Ectodermal cell (in vitro differentiated cells): ENCODE data around the gene SEC14L6.

Experiments used
- H3K27ac ChIP-seq: 2 replicates; pipeline ENCODE4 v1.7.0; 2013; ENCODE audit warnings: mild to moderate bottlenecking, low read depth, low read length; ENCODE audit not compliant: insufficient read depth, poor library complexity, severe bottlenecking
- H3K27me3 ChIP-seq: 2 replicates; pipeline ENCODE4 v1.7.0; 2013; ENCODE audit warnings: mild to moderate bottlenecking, low read length; ENCODE audit not compliant: insufficient read depth, control insufficient read depth, poor library complexity, severe bottlenecking
- H3K36me3 ChIP-seq: one replicate; pipeline ENCODE4 v1.7.0; 2013; ENCODE audit warnings: low read length; ENCODE audit not compliant: control insufficient read depth, insufficient read depth
- H3K4me1 ChIP-seq: one replicate; pipeline ENCODE4 v1.7.0; 2013; ENCODE audit warnings: low read length; ENCODE audit not compliant: control insufficient read depth, insufficient read depth
- H3K4me3 ChIP-seq: 2 replicates; pipeline ENCODE4 v1.7.0; 2013; ENCODE audit warnings: low read depth, low read length, control low read depth; ENCODE audit not compliant: insufficient read depth
- H3K9me3 ChIP-seq: 2 replicates; pipeline ENCODE4 v1.7.0; 2013; ENCODE audit warnings: mild to moderate bottlenecking, low read length, moderate library complexity; ENCODE audit not compliant: control insufficient read depth
- WGBS, 2 experiments: methylation state at CpG; one replicate each; pipeline ENCODE4 v1.1.7; 2013; ENCODE audit warnings: missing lambda C conversion rate in 2 of 2; 5-methylcytosine and 5-hydroxymethylcytosine counted together

The SEC14L6 gene

GRCh38 chr22:30516273-30516672, 30.3 kb downstream of the SEC14L6 start:
- Histone ChIP-seq H3K27ac (no peak overlapping the region), H3K27me3 (no peaks in the 10 kb centered on the region), H3K36me3 (no peaks in the 10 kb centered on the region), H3K4me3 (no peak overlapping the region), H3K4me1 (no peaks in the 10 kb centered on the region), H3K9me3 (no peaks in the 10 kb centered on the region)
- WGBS, 2 experiments: 95 to 96% methylated on average over 5 to 6 of the region's 6 CpGs

- H3K27me3 ChIP-seq: no peaks in the 10 kb centered on the region
- WGBS, 2 experiments: 75 to 82% methylated on average over 4 of the region's 4 CpGs
- H3K4me3 ChIP-seq: no peak overlapping the region
- no peaks in the 10 kb centered on the region for H3K9me3 ChIP-seq
- H3K4me1 ChIP-seq: no peaks in the 10 kb centered on the region
- no peaks in the 10 kb centered on the region for H3K36me3 ChIP-seq
- no peak overlapping the region for H3K27ac ChIP-seq
These were observed 32.3 kb downstream of the SEC14L6 start for GRCh38 chr22:30514252-30514651.

- H3K4me1 ChIP-seq: no peaks in the 10 kb centered on the region
- H3K9me3 ChIP-seq: no peaks in the 10 kb centered on the region
- no peak overlapping the region for H3K27ac ChIP-seq
- no peaks in the 10 kb centered on the region for H3K27me3 ChIP-seq
- H3K36me3 ChIP-seq: no peaks in the 10 kb centered on the region
- WGBS, 2 experiments: 92 to 93% methylated on average over 6 of the region's 6 CpGs
- no peak overlapping the region for H3K4me3 ChIP-seq
These were observed 33.1 kb downstream of the SEC14L6 start for GRCh38 chr22:30513462-30513861.

DNA sequence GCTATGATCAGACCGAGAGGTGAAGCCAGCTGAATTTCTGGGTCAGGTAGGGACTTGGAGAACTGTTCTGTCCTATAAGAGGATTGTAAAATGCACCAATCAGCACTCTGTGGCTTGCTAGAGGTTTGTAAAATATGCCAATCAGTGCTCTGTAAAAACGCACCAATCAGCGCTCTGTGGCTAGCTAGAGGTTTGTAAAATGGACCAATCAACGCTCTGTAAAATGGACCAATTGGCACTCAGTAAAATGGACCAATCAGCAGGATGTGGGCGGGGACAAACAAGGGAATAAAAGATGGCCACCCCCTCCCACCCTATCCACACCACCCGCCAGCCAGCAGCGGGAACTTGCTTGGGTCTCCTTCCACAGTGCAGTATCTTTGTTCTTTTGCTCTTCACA, 34.6 kb downstream of the SEC14L6 start:
- Histone ChIP-seq H3K27ac (no peak overlapping the region), H3K27me3 (no peaks in the 10 kb centered on the region), H3K9me3 (no peaks in the 10 kb centered on the region), H3K36me3 (no peaks in the 10 kb centered on the region), H3K4me3 (no peak overlapping the region), H3K4me1 (no peaks in the 10 kb centered on the region)
- 91 to 93% methylated on average over 7 of the region's 7 CpGs for WGBS, 2 experiments

DNA sequence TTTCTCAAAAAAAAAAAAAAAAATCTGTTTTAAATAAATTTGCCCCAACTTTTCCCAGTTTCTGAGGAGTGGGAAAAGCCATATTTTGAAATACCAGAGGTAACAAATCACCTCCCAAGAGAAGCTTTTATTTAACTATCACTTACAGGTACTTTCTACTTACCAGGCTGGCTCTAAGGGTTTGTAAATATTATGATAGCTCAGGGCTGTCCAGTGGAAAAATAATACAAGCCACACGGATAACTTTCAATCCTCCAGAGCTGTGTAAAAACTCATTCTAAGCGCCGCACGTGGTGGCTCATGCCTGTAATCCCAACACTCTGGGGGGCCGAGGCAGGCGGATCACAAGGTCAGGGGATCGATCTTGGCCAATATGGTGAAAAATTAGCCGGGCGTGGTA, 35.4 kb downstream of the SEC14L6 start:
- Histone ChIP-seq H3K4me3 (no peak overlapping the region), H3K4me1 (no peaks in the 10 kb centered on the region), H3K36me3 (no peaks in the 10 kb centered on the region), H3K27me3 (no peaks in the 10 kb centered on the region), H3K27ac (no peak overlapping the region), H3K9me3 (no peaks in the 10 kb centered on the region)
- 93 to 94% methylated on average over 9 of the region's 9 CpGs for WGBS, 2 experiments

DNA sequence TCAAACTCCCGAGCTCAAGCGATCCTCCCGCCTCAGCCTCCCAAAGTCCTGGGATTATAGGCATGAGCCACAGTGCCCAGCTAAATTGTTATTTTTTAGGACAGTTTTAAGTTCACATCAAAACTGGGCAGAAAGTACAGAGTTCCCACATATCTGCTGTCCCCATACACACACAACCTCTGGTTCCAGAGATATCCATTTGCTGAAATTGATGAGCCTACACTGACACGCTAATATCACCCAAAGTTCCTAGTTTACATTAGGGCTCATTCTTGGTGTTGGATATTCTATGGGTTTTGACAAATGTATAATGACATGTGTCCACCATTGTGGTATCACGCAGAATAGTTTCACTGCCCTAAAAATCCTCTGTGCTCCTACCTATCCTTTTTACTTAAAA, 38.3 kb downstream of the SEC14L6 start:
- Histone ChIP-seq H3K4me1 (no peaks in the 10 kb centered on the region), H3K9me3 (no peaks in the 10 kb centered on the region), H3K36me3 (no peaks in the 10 kb centered on the region), H3K4me3 (no peak overlapping the region), H3K27ac (no peak overlapping the region), H3K27me3 (no peaks in the 10 kb centered on the region)
- WGBS, 2 experiments: 71 to 82% methylated on average over 5 of the region's 5 CpGs

GRCh38 chr22:30507670-30508069, 38.9 kb downstream of the SEC14L6 start:
- Histone ChIP-seq H3K9me3 (no peaks in the 10 kb centered on the region), H3K27ac (no peak overlapping the region), H3K4me1 (no peaks in the 10 kb centered on the region), H3K27me3 (no peaks in the 10 kb centered on the region), H3K36me3 (no peaks in the 10 kb centered on the region), H3K4me3 (no peak overlapping the region)
- 94 to 96% methylated on average over 2 to 3 of the region's 4 CpGs for WGBS, 2 experiments

DNA sequence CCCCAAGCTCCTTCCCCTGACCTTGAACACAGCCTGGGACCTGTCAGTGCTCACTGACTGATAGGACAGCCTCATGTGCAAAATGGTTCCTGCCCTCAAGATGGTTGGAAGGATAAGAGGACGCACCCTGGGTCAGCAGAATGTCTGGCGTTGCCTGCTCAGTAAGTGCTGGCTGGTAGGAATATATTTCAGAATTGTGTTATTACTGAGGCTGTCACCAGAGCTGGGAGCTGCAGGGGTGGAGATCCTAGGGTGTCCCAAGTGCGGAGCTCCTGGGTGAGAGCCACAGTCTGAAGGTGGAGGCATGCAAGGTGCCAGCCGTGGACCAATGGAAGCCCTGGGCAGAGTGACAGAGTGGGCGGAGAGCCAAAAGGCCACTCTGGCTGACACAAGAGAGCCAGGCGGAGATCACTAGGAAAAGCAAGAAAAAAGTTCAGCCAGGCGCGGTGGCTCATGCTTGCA, 40.0 kb downstream of the SEC14L6 start:
- H3K4me1 ChIP-seq: no peaks in the 10 kb centered on the region
- H3K9me3 ChIP-seq: no peaks in the 10 kb centered on the region
- H3K4me3 ChIP-seq: no peak overlapping the region
- H3K36me3 ChIP-seq: no peaks in the 10 kb centered on the region
- no peaks in the 10 kb centered on the region for H3K27me3 ChIP-seq
- H3K27ac ChIP-seq: no peak overlapping the region
- WGBS, 2 experiments: 91 to 94% methylated on average over 8 of the region's 8 CpGs

GRCh38 chr22:30503551-30503950, 43.0 kb downstream of the SEC14L6 start:
- Histone ChIP-seq H3K9me3 (no peaks in the 10 kb centered on the region), H3K4me3 (no peak overlapping the region), H3K27me3 (no peaks in the 10 kb centered on the region), H3K36me3 (no peaks in the 10 kb centered on the region), H3K27ac (no peak overlapping the region), H3K4me1 (no peaks in the 10 kb centered on the region)
- WGBS, 2 experiments: 89 to 90% methylated on average over 12 of the region's 12 CpGs

DNA sequence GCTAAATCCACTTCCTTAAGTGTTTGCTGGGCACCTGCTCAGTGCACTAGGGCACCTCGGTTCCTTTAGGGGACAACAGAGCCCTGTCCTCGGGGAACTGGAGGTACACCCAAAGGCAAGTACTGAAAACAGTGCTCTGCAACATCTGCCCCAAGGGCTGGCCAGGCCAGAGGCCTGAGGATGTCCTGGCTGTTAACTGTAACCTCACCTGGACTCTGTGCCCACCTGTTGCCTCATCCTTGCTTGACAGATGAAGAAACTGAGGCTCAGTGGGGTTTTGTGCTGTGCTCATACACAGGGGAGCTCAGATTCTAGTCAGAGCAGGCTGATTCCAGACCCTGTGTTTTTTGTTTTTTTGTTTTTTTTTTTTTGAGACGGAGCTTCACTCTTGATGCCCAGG, 43.6 kb downstream of the SEC14L6 start:
- 86 to 89% methylated on average over 3 of the region's 3 CpGs for WGBS, 2 experiments
- H3K4me3 ChIP-seq: no peak overlapping the region
- H3K36me3 ChIP-seq: no peaks in the 10 kb centered on the region
- no peaks in the 10 kb centered on the region for H3K9me3 ChIP-seq
- no peaks in the 10 kb centered on the region for H3K27me3 ChIP-seq
- H3K27ac ChIP-seq: no peak overlapping the region
- no peaks in the 10 kb centered on the region for H3K4me1 ChIP-seq

DNA sequence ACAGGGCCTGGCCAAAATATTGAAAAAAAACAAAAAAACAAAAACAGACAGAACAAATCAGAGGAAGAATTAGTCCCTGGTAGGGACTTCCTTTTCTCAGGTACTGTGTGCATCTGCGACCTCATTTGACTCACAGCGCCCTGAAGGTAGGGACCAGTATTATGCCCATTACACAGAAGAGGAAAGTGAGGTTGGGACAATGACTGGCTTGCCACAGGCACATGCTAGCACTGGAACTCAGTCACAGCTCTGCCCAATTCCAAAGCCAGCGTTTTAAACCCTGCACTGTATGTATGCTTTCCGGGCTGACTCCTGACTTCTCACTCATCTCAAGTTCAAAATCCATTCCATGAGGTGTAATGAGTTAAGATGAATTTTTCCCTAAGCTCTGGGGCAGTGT, 44.4 kb downstream of the SEC14L6 start:
- no peaks in the 10 kb centered on the region for H3K9me3 ChIP-seq
- H3K4me3 ChIP-seq: no peak overlapping the region
- WGBS, 2 experiments: 84% methylated on average over 4 of the region's 4 CpGs
- no peak overlapping the region for H3K27ac ChIP-seq
- H3K4me1 ChIP-seq: no peaks in the 10 kb centered on the region
- no peaks in the 10 kb centered on the region for H3K27me3 ChIP-seq
- H3K36me3 ChIP-seq: no peaks in the 10 kb centered on the region
